ENCODE data around the gene RAB11FIP3.

- TF ChIP-seq CTCF (IDR thresholded peaks at IDR 0.05): no peak
- TF ChIP-seq BHLHE40 (IDR thresholded peaks at IDR 0.05; ENCODE audit: low read depth, low read length): no peak
- TF ChIP-seq, protein P1, sequence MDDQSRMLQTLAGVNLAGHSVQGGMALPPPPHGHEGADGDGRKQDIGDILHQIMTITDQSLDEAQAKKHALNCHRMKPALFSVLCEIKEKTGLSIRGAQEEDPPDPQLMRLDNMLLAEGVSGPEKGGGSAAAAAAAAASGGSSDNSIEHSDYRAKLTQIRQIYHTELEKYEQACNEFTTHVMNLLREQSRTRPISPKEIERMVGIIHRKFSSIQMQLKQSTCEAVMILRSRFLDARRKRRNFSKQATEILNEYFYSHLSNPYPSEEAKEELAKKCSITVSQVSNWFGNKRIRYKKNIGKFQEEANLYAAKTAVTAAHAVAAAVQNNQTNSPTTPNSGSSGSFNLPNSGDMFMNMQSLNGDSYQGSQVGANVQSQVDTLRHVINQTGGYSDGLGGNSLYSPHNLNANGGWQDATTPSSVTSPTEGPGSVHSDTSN (IDR thresholded peaks at IDR 0.05): no peak
- TF ChIP-seq PHF8 (IDR thresholded peaks at IDR 0.05; ENCODE audit: borderline replicate concordance, low read depth): no peak
- TF ChIP-seq HMGXB4 (CRISPR knock-in tag; IDR thresholded peaks at IDR 0.05; ENCODE audit: borderline replicate concordance): no peak
- peak; percentile 22; the same call in 1 of the 2 replicates for TF ChIP-seq POLR2A (IDR thresholded peaks at IDR 0.05; ENCODE audit: low read length)
- TF ChIP-seq EP300 (IDR thresholded peaks at IDR 0.05): no peak
- TF ChIP-seq, protein P2, sequence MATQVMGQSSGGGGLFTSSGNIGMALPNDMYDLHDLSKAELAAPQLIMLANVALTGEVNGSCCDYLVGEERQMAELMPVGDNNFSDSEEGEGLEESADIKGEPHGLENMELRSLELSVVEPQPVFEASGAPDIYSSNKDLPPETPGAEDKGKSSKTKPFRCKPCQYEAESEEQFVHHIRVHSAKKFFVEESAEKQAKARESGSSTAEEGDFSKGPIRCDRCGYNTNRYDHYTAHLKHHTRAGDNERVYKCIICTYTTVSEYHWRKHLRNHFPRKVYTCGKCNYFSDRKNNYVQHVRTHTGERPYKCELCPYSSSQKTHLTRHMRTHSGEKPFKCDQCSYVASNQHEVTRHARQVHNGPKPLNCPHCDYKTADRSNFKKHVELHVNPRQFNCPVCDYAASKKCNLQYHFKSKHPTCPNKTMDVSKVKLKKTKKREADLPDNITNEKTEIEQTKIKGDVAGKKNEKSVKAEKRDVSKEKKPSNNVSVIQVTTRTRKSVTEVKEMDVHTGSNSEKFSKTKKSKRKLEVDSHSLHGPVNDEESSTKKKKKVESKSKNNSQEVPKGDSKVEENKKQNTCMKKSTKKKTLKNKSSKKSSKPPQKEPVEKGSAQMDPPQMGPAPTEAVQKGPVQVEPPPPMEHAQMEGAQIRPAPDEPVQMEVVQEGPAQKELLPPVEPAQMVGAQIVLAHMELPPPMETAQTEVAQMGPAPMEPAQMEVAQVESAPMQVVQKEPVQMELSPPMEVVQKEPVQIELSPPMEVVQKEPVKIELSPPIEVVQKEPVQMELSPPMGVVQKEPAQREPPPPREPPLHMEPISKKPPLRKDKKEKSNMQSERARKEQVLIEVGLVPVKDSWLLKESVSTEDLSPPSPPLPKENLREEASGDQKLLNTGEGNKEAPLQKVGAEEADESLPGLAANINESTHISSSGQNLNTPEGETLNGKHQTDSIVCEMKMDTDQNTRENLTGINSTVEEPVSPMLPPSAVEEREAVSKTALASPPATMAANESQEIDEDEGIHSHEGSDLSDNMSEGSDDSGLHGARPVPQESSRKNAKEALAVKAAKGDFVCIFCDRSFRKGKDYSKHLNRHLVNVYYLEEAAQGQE (IDR thresholded peaks at IDR 0.05): no peak
- TF ChIP-seq CEBPB (IDR thresholded peaks at IDR 0.05): no peak
- no peak for TF ChIP-seq RAD21 (conservative IDR thresholded peaks at IDR 0.05 in 1 of 2, IDR thresholded peaks at IDR 0.05 in 1 of 2)
- no peak for TF ChIP-seq ESRRA (IDR thresholded peaks at IDR 0.05; ENCODE audit: borderline replicate concordance, low read length)
Measured at GRCh38 chr16:526181-527014, 100.9 kb downstream of the RAB11FIP3 start.

Measured in A549 (cell line).